ENCODE results near the gene ZBTB16.

Gene ZBTB16

GRCh38 chr11:114244726-114245394, 185.3 kb downstream of the ZBTB16 start:
- DNase-seq (ENCODE audit: low spot score): no peak

DNA sequence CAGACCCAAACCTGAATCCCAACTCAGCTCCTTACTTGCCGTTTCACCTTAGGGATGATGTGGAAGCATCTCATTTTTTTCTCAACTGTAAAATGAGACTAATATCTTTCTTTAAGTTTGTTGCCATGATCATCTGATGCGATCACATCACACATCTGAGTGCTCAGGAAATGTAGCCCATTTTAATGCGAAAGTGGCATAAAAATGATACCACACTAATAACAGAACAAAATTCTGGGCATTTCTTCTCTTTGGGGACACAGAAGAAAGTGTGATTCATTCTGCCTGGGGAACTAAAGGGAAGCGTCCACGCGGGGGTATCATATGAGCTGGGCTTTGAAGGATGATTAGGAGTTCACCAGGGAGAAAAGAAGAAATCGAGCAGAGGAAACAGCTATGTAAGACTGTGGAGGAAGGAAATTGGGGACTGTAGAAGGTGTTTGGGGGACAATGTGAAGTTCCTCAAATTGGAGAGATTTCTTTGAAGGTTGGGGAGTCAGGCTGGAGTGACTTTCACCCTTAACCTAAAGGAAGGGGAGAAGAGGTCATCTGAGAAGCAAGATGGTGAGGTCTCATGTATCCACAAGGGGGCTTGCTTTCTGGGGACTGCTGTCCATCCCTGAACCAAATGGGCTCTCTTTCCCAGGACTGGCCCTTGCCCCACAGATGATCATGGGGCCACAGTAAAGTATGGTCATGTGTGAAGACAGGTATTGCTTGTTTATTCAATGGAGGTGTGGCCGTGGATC, 187.0 kb downstream of the ZBTB16 start:
- DNase-seq (ENCODE audit: low spot score): no peak

GRCh38 chr11:114247070-114247789, 187.7 kb downstream of the ZBTB16 start:
- DNase-seq (ENCODE audit: low spot score): no peak

DNA sequence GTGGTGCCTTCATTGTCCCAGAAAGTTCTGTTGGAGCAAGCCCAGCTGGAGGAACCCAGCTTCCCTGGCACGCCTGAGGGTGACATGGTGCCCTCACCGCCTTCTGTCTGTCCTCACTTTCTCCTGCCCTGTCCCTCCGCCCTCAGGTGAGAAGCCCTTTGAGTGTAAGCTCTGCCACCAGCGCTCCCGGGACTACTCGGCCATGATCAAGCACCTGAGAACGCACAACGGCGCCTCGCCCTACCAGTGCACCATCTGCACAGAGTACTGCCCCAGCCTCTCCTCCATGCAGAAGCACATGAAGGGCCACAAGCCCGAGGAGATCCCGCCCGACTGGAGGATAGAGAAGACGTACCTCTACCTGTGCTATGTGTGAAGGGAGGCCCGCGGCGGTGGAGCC, 190.7 kb downstream of the ZBTB16 start:
- DNase-seq (ENCODE audit: low spot score): no peak

GRCh38 chr11:114250993-114251814, 191.7 kb downstream of the ZBTB16 start:
- DNase-seq (ENCODE audit: low spot score): peak; percentile 47

DNA sequence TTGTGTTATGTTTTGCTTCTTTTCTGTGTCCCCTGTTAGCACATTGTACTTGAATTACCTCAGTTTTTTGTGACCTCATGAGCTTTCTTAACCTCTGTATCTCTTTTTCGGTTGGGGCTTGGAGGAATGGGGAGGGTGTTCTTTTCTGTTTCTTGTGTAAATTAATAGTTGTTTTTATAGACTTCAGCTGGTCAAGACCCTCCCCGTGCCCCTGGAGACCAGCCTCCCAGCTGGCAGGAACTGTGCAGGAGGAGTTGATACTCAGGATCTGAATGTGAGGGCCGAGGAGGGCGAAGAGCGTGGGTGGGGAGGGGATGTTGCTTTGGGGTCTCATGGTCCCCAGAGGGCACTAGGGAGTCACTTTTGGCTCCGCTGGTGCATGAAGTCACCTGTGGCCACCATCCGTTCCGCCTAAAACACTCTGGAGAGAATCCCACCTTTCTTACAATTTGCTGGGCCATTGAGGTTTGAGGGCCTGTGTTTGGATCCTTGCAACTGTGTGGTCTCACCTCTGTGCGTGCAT, 192.4 kb downstream of the ZBTB16 start:
- peak; percentile 77 for DNase-seq (ENCODE audit: low spot score)

DNA sequence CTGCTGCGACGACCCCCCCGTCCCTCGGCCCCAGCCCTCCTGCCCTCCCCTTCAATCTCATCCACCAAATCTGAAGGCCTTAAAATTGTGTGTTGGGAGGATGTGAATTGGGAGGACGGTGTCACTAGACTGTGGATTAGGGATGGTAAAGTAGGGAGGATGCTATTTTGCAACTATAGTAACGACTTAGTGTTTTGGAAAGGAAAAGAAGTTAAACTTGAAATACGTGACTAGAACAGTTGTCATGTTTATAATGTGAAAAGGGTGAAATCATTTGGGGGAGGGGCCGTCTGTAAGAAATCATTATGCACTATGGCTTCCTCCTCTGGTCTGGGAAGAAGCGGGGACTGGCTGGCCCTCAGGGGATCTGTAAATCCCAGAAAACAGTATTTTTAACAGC, 193.3 kb downstream of the ZBTB16 start:
- no peak for DNase-seq (ENCODE audit: low spot score)

GRCh38 chr11:114253771-114254170, 194.3 kb downstream of the ZBTB16 start:
- no peak for DNase-seq (ENCODE audit: low spot score)

GRCh38 chr11:114254571-114255146, 195.1 kb downstream of the ZBTB16 start:
- no peak for DNase-seq (ENCODE audit: low spot score)

GRCh38 chr11:114255289-114255688, 195.8 kb downstream of the ZBTB16 start:
- no peak for DNase-seq (ENCODE audit: low spot score)

- DNase-seq (ENCODE audit: low spot score): no peak
Measured at GRCh38 chr11:114256176-114256966, 196.9 kb downstream of the ZBTB16 start.

DNA sequence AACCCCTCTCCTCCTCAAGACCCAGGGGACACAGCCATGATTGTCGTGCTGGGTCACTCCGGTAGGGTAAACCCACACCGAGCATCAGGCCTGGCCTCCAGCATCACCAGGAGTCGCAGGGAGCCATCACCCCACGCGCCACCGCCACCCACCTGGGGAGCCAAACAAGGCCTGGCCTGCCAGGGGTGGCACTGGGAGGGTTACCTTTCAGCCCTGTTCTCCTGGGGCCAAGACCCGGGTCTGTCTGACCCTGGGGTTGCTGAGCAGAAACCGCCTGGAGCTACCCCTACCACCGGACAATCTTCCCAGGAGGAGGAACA, 197.4 kb downstream of the ZBTB16 start:
- DNase-seq (ENCODE audit: low spot score): no peak

DNA sequence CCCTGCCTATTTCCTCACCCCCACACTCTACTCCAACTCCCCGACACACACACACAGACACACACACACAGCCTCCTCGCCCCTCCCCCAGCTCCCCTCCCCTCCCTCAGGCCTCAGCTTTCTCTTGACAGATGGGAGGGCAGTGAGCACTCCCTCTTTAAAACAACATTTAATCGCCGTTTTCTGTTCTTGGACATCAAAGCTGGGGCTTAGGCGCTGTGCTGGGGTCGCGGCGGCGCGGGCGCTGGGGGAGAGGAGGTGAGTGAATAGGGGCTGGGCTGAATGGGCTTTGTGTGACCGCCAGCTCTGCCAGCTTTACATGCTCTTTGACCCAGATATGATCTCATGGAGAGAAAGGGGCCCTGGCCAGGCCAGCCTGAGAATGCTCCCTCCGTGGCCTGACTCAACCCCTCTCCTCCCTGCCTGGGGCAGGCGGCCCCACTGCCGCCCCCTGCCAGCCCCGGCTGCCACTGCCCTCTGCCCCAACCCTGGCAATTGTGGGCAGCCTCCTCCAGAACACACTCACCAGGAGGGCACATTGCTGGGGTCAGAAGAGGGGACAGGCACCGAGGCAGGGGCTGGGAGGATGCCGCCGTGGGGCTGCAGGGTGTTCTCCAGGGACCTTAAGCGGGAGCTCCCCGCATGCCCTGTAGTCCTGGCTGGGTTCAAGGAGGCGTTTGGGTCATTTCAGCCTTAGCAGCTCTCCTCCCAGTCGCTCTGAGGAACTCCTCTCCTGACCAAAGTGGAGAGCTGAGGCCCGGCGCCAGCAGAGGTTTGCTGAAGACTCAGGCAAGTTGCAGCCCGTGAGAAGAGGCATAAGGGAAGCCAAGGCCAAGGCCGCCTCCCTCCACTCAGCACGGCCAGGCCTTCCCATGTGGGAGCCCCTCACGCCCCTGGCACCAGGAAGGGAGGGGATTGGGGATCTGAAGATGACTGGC, 198.4 kb downstream of the ZBTB16 start:
- DNase-seq (ENCODE audit: low spot score): peak; percentile 63

- no peak for DNase-seq (ENCODE audit: low spot score)
Measured at GRCh38 chr11:114258696-114259095, 199.2 kb downstream of the ZBTB16 start.

GRCh38 chr11:114259124-114259526, 199.6 kb downstream of the ZBTB16 start:
- no peak for DNase-seq (ENCODE audit: low spot score)

- no peak for DNase-seq (ENCODE audit: low spot score)
Measured at GRCh38 chr11:114259551-114259983, 200.1 kb downstream of the ZBTB16 start.

- DNase-seq (ENCODE audit: low spot score): no peak
Measured at GRCh38 chr11:114260077-114260476, 200.6 kb downstream of the ZBTB16 start.

GRCh38 chr11:114260483-114260882, 201.0 kb downstream of the ZBTB16 start:
- DNase-seq (ENCODE audit: low spot score): no peak

DNA sequence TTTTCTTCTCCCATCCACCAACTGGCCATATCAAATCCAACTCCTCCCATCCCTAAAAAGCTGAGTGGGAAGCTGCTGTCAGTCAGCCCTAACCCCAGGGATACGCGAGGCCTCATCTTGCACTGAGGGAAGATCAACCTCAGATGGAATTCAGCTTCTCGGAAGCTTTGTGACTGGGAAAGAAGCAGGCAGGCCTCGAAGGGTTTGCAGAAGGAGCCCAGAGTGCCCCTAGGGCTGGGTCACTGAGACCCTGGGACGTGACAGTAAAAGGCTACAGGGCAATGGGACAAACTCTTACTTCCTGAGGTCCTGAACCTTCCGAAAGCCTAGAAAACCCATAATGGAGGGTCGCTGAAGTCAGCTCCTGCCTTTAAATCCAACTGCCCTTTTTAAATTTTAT, 202.3 kb downstream of the ZBTB16 start:
- DNase-seq (ENCODE audit: low spot score): no peak
